IMR-90 (cell line): ENCODE measurements around the gene TULP3. TPM values are rescaled to one million over a fixed set of nuclear protein-coding genes. Genes with fewer than 3 reads are reported as not detected.

Experiments
- ATAC-seq: fragments of 200-7000 bp; cut with Tn5 transposase; 2 replicates; pipeline ENCODE4 v1.9.1; 2020; ENCODE audit warnings: low read depth, mild to moderate bottlenecking, moderate library complexity
- BruUV-seq: library from RNA; stranded (reverse); fragments of 400-500 nt; replicated peaks from 2 replicates; lab custom pipeline; 2021; lab: Mats Ljungman, UMichigan
- CTCF ChIA-PET: fragments of 300-600 bp; formaldehyde crosslinking; extraction: SDS; loops from one replicate; lab custom pipeline; 2021; ENCODE audit warnings: antibody characterized with exemption; lab: Yijun Ruan, JAX
- POLR2A ChIA-PET: fragments of 300-600 bp; sonication (Branson Sonifier 250); formaldehyde crosslinking; loops from one replicate; lab custom pipeline; 2022; ENCODE audit warnings: antibody characterized with exemption; ENCODE audit not compliant: unreplicated experiment; lab: Charles Lee
- DNase-seq: peaks from one replicate; pipeline ENCODE4 v3.0.0; 2013
- H2AFZ ChIP-seq: replicated peaks from 2 replicates; pipeline ENCODE3; 2013; ENCODE audit warnings: low read length, mild to moderate bottlenecking; ENCODE audit not compliant: poor library complexity
- H2AK5ac ChIP-seq: 2 replicates; pipeline ENCODE4 v1.6.1; 2013; ENCODE audit warnings: low read depth, low read length, inconsistent platforms
- H2AK9ac ChIP-seq: replicated peaks from 2 replicates; pipeline ENCODE3; 2013; ENCODE audit warnings: mild to moderate bottlenecking, low read depth, low read length, moderate library complexity; ENCODE audit not compliant: poor library complexity
- H2BK120ac ChIP-seq: 2 replicates; pipeline ENCODE4 v1.6.1; 2013; ENCODE audit warnings: low read depth, low read length, inconsistent platforms
- H2BK15ac ChIP-seq: 3 replicates; pipeline ENCODE4 v1.6.1; 2013; ENCODE audit warnings: low read depth, low read length, inconsistent platforms
- H2BK20ac ChIP-seq: 2 replicates; pipeline ENCODE4 v1.6.1; 2013; ENCODE audit warnings: low read depth, mild to moderate bottlenecking, inconsistent platforms, low read length, moderate library complexity
- H2BK5ac ChIP-seq: 2 replicates; pipeline ENCODE4 v1.6.1; 2013; ENCODE audit warnings: mild to moderate bottlenecking, low read depth, low read length, inconsistent platforms; ENCODE audit not compliant: poor library complexity, severe bottlenecking
- H3K14ac ChIP-seq: replicated peaks from 2 replicates; pipeline ENCODE4 v1.6.1; 2013; ENCODE audit warnings: low read depth, low read length, inconsistent platforms
- H3K18ac ChIP-seq: 2 replicates; pipeline ENCODE4 v1.6.1; 2013; ENCODE audit warnings: low read depth, low read length, control low read depth
- H3K23ac ChIP-seq: 2 replicates; pipeline ENCODE4 v1.6.1; 2013; ENCODE audit warnings: low read depth, low read length, inconsistent platforms
- H3K27ac ChIP-seq: 2 replicates; pipeline ENCODE4 v1.5.1; 2013; ENCODE audit warnings: mild to moderate bottlenecking, control low read depth, low read length; ENCODE audit not compliant: insufficient read depth
- H3K27me3 ChIP-seq: 2 replicates; pipeline ENCODE4 v1.6.1; 2013; ENCODE audit warnings: low read length; ENCODE audit not compliant: control insufficient read depth, insufficient read depth
- H3K36me3 ChIP-seq: 2 replicates; pipeline ENCODE4 v1.6.1; 2013; ENCODE audit warnings: low read length, mixed read lengths; ENCODE audit not compliant: control insufficient read depth, insufficient read depth
- H3K4ac ChIP-seq: 2 replicates; pipeline ENCODE4 v1.6.1; 2013; ENCODE audit warnings: low read depth, low read length, inconsistent platforms
- H3K4me1 ChIP-seq: 2 replicates; pipeline ENCODE4 v1.6.1; 2013; ENCODE audit warnings: low read length, mixed read lengths; ENCODE audit not compliant: control insufficient read depth, insufficient read depth
- H3K4me2 ChIP-seq: 2 replicates; pipeline ENCODE4 v1.6.1; 2013; ENCODE audit warnings: low read depth, mild to moderate bottlenecking, control low read depth, low read length, moderate library complexity
- H3K4me3 ChIP-seq: 2 replicates; pipeline ENCODE4 v1.5.1; 2013; ENCODE audit warnings: low read depth, mild to moderate bottlenecking, control low read depth, low read length, moderate library complexity; ENCODE audit not compliant: insufficient read depth
- H3K56ac ChIP-seq: 2 replicates; pipeline ENCODE4 v1.6.1; 2013; ENCODE audit warnings: low read length, inconsistent platforms; ENCODE audit not compliant: insufficient read depth; ENCODE audit errors: extremely low read depth
- H3K79me1 ChIP-seq, 2 experiments: 2 replicates each; pipeline ENCODE4 v1.6.1; 2013; ENCODE audit warnings: low read length in 2 of 2, inconsistent platforms in 1 of 2, low read depth in 1 of 2
- H3K9ac ChIP-seq: 2 replicates; pipeline ENCODE4 v1.6.1; 2013; ENCODE audit warnings: low read depth, low read length, control low read depth
- H3K9me1 ChIP-seq: 2 replicates; pipeline ENCODE4 v1.6.1; 2013; ENCODE audit warnings: low read length, inconsistent platforms; ENCODE audit not compliant: insufficient read depth
- H3K9me3 ChIP-seq: 2 replicates; pipeline ENCODE4 v1.6.1; 2013; ENCODE audit warnings: low read length; ENCODE audit not compliant: control insufficient read depth, insufficient read depth
- H4K20me1 ChIP-seq: 2 replicates; pipeline ENCODE4 v1.6.1; 2013; ENCODE audit warnings: low read length, inconsistent platforms; ENCODE audit not compliant: insufficient read depth
- H4K5ac ChIP-seq: 2 replicates; pipeline ENCODE4 v1.6.1; 2013; ENCODE audit warnings: mild to moderate bottlenecking, low read depth, low read length, control low read depth
- H4K8ac ChIP-seq, 2 experiments: 2 replicates each; pipeline ENCODE4 v1.6.1; 2013; ENCODE audit warnings: low read depth in 2 of 2, low read length in 2 of 2, control low read depth in 1 of 2, inconsistent platforms in 1 of 2
- H4K91ac ChIP-seq: 2 replicates; pipeline ENCODE4 v1.6.1; 2013; ENCODE audit warnings: low read depth, low read length, inconsistent platforms; ENCODE audit not compliant: insufficient read depth
- BHLHE40 ChIP-seq: fragments of 150-350 bp; IDR thresholded peaks from 2 replicates; pipeline ENCODE4 v1.6.1; 2016; ENCODE audit warnings: mild to moderate bottlenecking, low read depth, low read length
- FOS ChIP-seq: fragments of 150-350 bp; IDR thresholded peaks from 2 replicates; pipeline ENCODE4 v1.6.1; 2016; ENCODE audit warnings: low read depth, low read length
- NFE2L2 ChIP-seq: fragments of 150-350 bp; IDR thresholded peaks from 2 replicates; pipeline ENCODE4 v1.6.1; 2016; ENCODE audit warnings: low read depth, mild to moderate bottlenecking, low read length
- RFX5 ChIP-seq: IDR thresholded peaks from 2 replicates; pipeline ENCODE4 v1.8.0; 2012; ENCODE audit warnings: low read depth, mild to moderate bottlenecking, low read length, moderate library complexity
- USF2 ChIP-seq: fragments of 150-350 bp; IDR thresholded peaks from 2 replicates; pipeline ENCODE4 v1.6.1; 2017; ENCODE audit warnings: mild to moderate bottlenecking, antibody characterized with exemption, low read length, low read depth
- WGBS, 2 experiments: methylation state at CpG; one replicate each; pipeline versions ENCODE4 v1.1.5 to v1.1.7; 2013; ENCODE audit warnings: missing lambda C conversion rate in 2 of 2; ENCODE audit not compliant: insufficient read length in 1 of 2; ENCODE audit errors: extremely low coverage in 2 of 2; 5-methylcytosine and 5-hydroxymethylcytosine counted together
- dilution Hi-C: fragments of 300-500 bp; cut with HindIII; formaldehyde crosslinking; loops from one replicate; pipeline ENCODE4 v1.14.3; 2018; ENCODE audit warnings: low sequenced_read_pairs; ENCODE audit not compliant: unreplicated experiment
- in situ Hi-C: fragments of 300-500 bp; cut with MboI; formaldehyde crosslinking; loops from 3 replicates; pipeline ENCODE4 v1.14.3; 2019; ENCODE audit warnings: low sequenced_read_pairs, inconsistent platforms, mixed read lengths
- intact Hi-C: fragments of 100-400 bp; cut with micrococcal nuclease; formaldehyde crosslinking; loops from 2 replicates; pipeline ENCODE4 v1.10.0; 2022
- polyA plus RNA-seq, 3 experiments: library from polyadenylated mRNA; depleted of rRNA; stranded (reverse); fragments of >200 nt; gene quantifications; 2 replicates each; pipeline ENCODE4 v1.2.3, GENCODE V29; 2012; ENCODE audit warnings: low replicate concordance in 1 of 3
- total RNA-seq: library from RNA; depleted of rRNA; stranded (reverse); fragments of >200 nt; gene quantifications from 2 replicates; pipeline ENCODE4 v1.2.3, GENCODE V29; 2012

The TULP3 gene
- total and polyA plus RNA-seq, 2 of the 4 experiments (the other 2 are of a cell fraction), result 35.2 to 35.5 TPM

GRCh38 chr12:2842948-2843347 lies 47.7 kb upstream of the TULP3 start:
- ATAC-seq (no peak), DNase-seq (no peak)
- no peak overlapping the region for H2BK5ac ChIP-seq
- no peaks in the 10 kb centered on the region for H3K9me3 ChIP-seq
- H3K36me3 ChIP-seq, result no peaks in the 10 kb centered on the region; the same call in 1 of the 2 replicates
- POLR2A ChIA-PET, result no interaction called here
- H2AK5ac ChIP-seq, result no peak overlapping the region
- H2AK9ac ChIP-seq, result no peak overlapping the region
- peaks cover 9% of the 10 kb centered on the region for H3K4me1 ChIP-seq
- peaks cover 10% of the 10 kb centered on the region for H3K9me1 ChIP-seq
- H2AFZ ChIP-seq, result no peak overlapping the region
- no peaks in the 10 kb centered on the region for H4K20me1 ChIP-seq
- H2BK20ac ChIP-seq, result no peak overlapping the region
- no peak overlapping the region for H4K8ac ChIP-seq
- no peak overlapping the region for H3K4ac ChIP-seq
- no peaks in the 10 kb centered on the region for H3K27me3 ChIP-seq
- H3K56ac ChIP-seq, result no peak overlapping the region
- TF ChIP-seq BHLHE40 (no peak), NFE2L2 (no peak), USF2 (no peak), FOS (no peak), RFX5 (no peak)
- H3K79me1 ChIP-seq, result no peaks in the 10 kb centered on the region
- no peak overlapping the region for H3K14ac ChIP-seq
- H3K23ac ChIP-seq, result no peak overlapping the region
- H4K91ac ChIP-seq, result no peak overlapping the region
- H4K5ac ChIP-seq, result no peak overlapping the region
- H3K4me2 ChIP-seq, result no peak overlapping the region
- no CpG with 5 or more reads among the region's 5 CpGs for WGBS, 2 experiments
- H2BK120ac ChIP-seq, result no peak overlapping the region
- dilution Hi-C loops (no loop called here), in situ Hi-C loops (no loop called here), intact Hi-C loops (no loop called here)
- H3K27ac ChIP-seq, result no peak overlapping the region
- BruUV-seq, result no TSS peak
- H3K9ac ChIP-seq, result no peak overlapping the region
- no peak overlapping the region for H3K18ac ChIP-seq
- no peak overlapping the region for H2BK15ac ChIP-seq
- CTCF ChIA-PET, result interaction anchor here (1.0 kb wide), 1 partner anchor 30 kb away, joined by 3 read pairs; the partner anchor contains the start of gene ITFG2
- H3K4me3 ChIP-seq, result no peak overlapping the region
